Neural cell (in vitro differentiated cells): ENCODE measurements around the gene MED13L. TPM values are rescaled to one million over a fixed set of nuclear protein-coding genes. Genes with fewer than 3 reads are reported as not detected.

ENCODE experiments used
- H2AFZ ChIP-seq: fragments of 200-600, 300-800 bp; sonication (generic), shearing (Covaris generic); 2 replicates; pipeline ENCODE4 v1.6.0; 2014; ENCODE audit warnings: low read depth, mild to moderate bottlenecking, antibody characterized with exemption, low read length, moderate library complexity
- H3F3A ChIP-seq: fragments of 200-600 bp; shearing (Covaris generic); 2 replicates; pipeline ENCODE4 v1.6.1; 2016; ENCODE audit warnings: mild to moderate bottlenecking, moderate library complexity, mixed read lengths, antibody characterized with exemption, low read length; ENCODE audit not compliant: insufficient read depth, poor library complexity, severe bottlenecking
- H3K27ac ChIP-seq: fragments of 200-600, 300-800 bp; sonication (generic), shearing (Covaris generic); 2 replicates; pipeline ENCODE4 v1.5.1; 2014; ENCODE audit warnings: mild to moderate bottlenecking, low read length, moderate library complexity
- H3K27me3 ChIP-seq: fragments of 300-800, 200-600 bp; sonication (generic), shearing (Covaris generic); 2 replicates; pipeline ENCODE4 v1.6.0; 2014; ENCODE audit warnings: mild to moderate bottlenecking, low read depth, low read length, moderate library complexity; ENCODE audit not compliant: insufficient read depth
- H3K36me3 ChIP-seq: fragments of 300-800, 200-600 bp; sonication (generic), shearing (Covaris generic); 2 replicates; pipeline ENCODE4 v1.5.1; 2014; ENCODE audit warnings: mild to moderate bottlenecking, antibody characterized with exemption, low read length, moderate library complexity; ENCODE audit not compliant: insufficient read depth
- H3K4me2 ChIP-seq: fragments of 300-800, 200-600 bp; sonication (generic), shearing (Covaris generic); 2 replicates; pipeline ENCODE4 v1.6.0; 2014; ENCODE audit warnings: mild to moderate bottlenecking, low read length
- H3K4me3 ChIP-seq: fragments of 300-800, 200-600 bp; sonication (generic), shearing (Covaris generic); 2 replicates; pipeline ENCODE4 v1.5.1; 2014; ENCODE audit warnings: mild to moderate bottlenecking, low read length, moderate library complexity
- H3K79me2 ChIP-seq: fragments of 200-600 bp; shearing (Covaris generic); replicated peaks from 2 replicates; pipeline ENCODE4 v1.6.0; 2014; ENCODE audit warnings: mild to moderate bottlenecking, low read length, moderate library complexity; ENCODE audit not compliant: insufficient read depth
- H3K9ac ChIP-seq: fragments of 300-800, 200-600 bp; sonication (generic), shearing (Covaris generic); 2 replicates; pipeline ENCODE4 v1.6.1; 2016; ENCODE audit warnings: mild to moderate bottlenecking, low read length, mixed read lengths
- H3K9me2 ChIP-seq: fragments of 200-600 bp; shearing (Covaris generic); 2 replicates; pipeline ENCODE4 v1.6.1; 2016; ENCODE audit warnings: mild to moderate bottlenecking, low read length, mixed read lengths; ENCODE audit not compliant: insufficient read depth
- H3K9me3 ChIP-seq: fragments of 200-600, 300-800 bp; sonication (generic), shearing (Covaris generic); 2 replicates; pipeline ENCODE4 v1.6.1; 2016; ENCODE audit warnings: mild to moderate bottlenecking, mixed run types, low read length, moderate library complexity, mixed read lengths
- H4K20me1 ChIP-seq: fragments of 200-600 bp; shearing (Covaris generic); 2 replicates; pipeline ENCODE4 v1.6.1; 2016; ENCODE audit warnings: mild to moderate bottlenecking, mixed run types; ENCODE audit not compliant: insufficient read depth
- CTCF ChIP-seq: fragments of 450-650 bp; IDR thresholded peaks from 2 replicates; pipeline ENCODE4 v1.5.1; 2014; ENCODE audit warnings: antibody characterized with exemption, mild to moderate bottlenecking, moderate library complexity; ENCODE audit not compliant: poor library complexity, severe bottlenecking
- EP300 ChIP-seq: fragments of 450-650 bp; conservative IDR thresholded peaks from 2 replicates; pipeline ENCODE4 v1.6.1; 2014; ENCODE audit warnings: antibody characterized with exemption, mild to moderate bottlenecking, moderate library complexity; ENCODE audit not compliant: poor library complexity, severe bottlenecking
- EZH2 ChIP-seq: fragments of 200-600, 300-800 bp; shearing (Covaris generic), sonication (generic); IDR thresholded peaks from 2 replicates; pipeline ENCODE4 v1.6.1; 2014; ENCODE audit warnings: antibody characterized with exemption, low read length, borderline replicate concordance, mild to moderate bottlenecking; ENCODE audit not compliant: insufficient read depth, poor library complexity, severe bottlenecking
- MXI1 ChIP-seq: fragments of 450-650 bp; conservative IDR thresholded peaks from 2 replicates; pipeline ENCODE4 v1.6.1; 2014; ENCODE audit warnings: antibody characterized with exemption, mild to moderate bottlenecking; ENCODE audit not compliant: poor library complexity, severe bottlenecking
- POLR2AphosphoS5 ChIP-seq: IDR thresholded peaks from 2 replicates; pipeline ENCODE4 v1.6.1; 2012
- RAD21 ChIP-seq: fragments of 450-650 bp; conservative IDR thresholded peaks from 2 replicates; pipeline ENCODE4 v1.6.1; 2014; ENCODE audit warnings: antibody characterized with exemption, mild to moderate bottlenecking, moderate library complexity
- REST ChIP-seq: IDR thresholded peaks from 2 replicates; pipeline ENCODE4 v1.6.1; 2012; ENCODE audit warnings: borderline replicate concordance
- SMC3 ChIP-seq: fragments of 450-650 bp; conservative IDR thresholded peaks from 2 replicates; pipeline ENCODE4 v1.6.1; 2014; ENCODE audit warnings: antibody characterized with exemption, mild to moderate bottlenecking, moderate library complexity; ENCODE audit not compliant: poor library complexity
- TAF1 ChIP-seq: IDR thresholded peaks from 2 replicates; pipeline ENCODE4 v1.6.1; 2012; ENCODE audit warnings: low read depth
- polyA plus RNA-seq: library from polyadenylated mRNA; depleted of rRNA; stranded (reverse); fragments of >200 nt; gene quantifications from 2 replicates; pipeline ENCODE4 v1.2.3, GENCODE V29; 2014

Gene MED13L
- polyA plus RNA-seq, 1 donor from 2014 or later: 38.9 TPM

- peaks cover 91% of the 10 kb centered on the region for H3K79me2 ChIP-seq
- no peak overlapping the region for H3K27ac ChIP-seq
- H3K4me2 ChIP-seq: no peak overlapping the region
- no peak overlapping the region for H3K9ac ChIP-seq
- no peaks in the 10 kb centered on the region for H3F3A ChIP-seq
- no peaks in the 10 kb centered on the region for H3K36me3 ChIP-seq
- H3K4me3 ChIP-seq: no peak overlapping the region
- H3K9me2 ChIP-seq: no peaks in the 10 kb centered on the region
- H4K20me1 ChIP-seq: no peaks in the 10 kb centered on the region
- no peak overlapping the region for H2AFZ ChIP-seq
- H3K27me3 ChIP-seq: no peaks in the 10 kb centered on the region
- H3K9me3 ChIP-seq: no peaks in the 10 kb centered on the region
- TF ChIP-seq POLR2AphosphoS5 (no peak), REST (no peak)
These were observed 27.6 kb downstream of the MED13L start for GRCh38 chr12:116249938-116250337.

- Histone ChIP-seq H2AFZ (no peak overlapping the region), H3K27me3 (no peaks in the 10 kb centered on the region), H3K36me3 (no peaks in the 10 kb centered on the region), H3K27ac (no peak overlapping the region), H3K9me3 (no peaks in the 10 kb centered on the region), H4K20me1 (no peaks in the 10 kb centered on the region), H3F3A (no peaks in the 10 kb centered on the region), H3K79me2 (peaks cover 88% of the 10 kb centered on the region), H3K9ac (no peak overlapping the region), H3K4me2 (no peak overlapping the region), H3K4me3 (no peak overlapping the region), H3K9me2 (no peaks in the 10 kb centered on the region)
- TF ChIP-seq MXI1: no peak
- TF ChIP-seq EP300: no peak
- TF ChIP-seq SMC3: no peak
- no peak for TF ChIP-seq EZH2
- no peak for TF ChIP-seq CTCF
- TF ChIP-seq RAD21: no peak
- no peak for TF ChIP-seq REST
- no peak for TF ChIP-seq TAF1
- no peak for TF ChIP-seq POLR2AphosphoS5
These were observed 28.6 kb downstream of the MED13L start for GRCh38 chr12:116248930-116249329.
